ENCODE results near the gene TOMT.

TOMT gene

DNA sequence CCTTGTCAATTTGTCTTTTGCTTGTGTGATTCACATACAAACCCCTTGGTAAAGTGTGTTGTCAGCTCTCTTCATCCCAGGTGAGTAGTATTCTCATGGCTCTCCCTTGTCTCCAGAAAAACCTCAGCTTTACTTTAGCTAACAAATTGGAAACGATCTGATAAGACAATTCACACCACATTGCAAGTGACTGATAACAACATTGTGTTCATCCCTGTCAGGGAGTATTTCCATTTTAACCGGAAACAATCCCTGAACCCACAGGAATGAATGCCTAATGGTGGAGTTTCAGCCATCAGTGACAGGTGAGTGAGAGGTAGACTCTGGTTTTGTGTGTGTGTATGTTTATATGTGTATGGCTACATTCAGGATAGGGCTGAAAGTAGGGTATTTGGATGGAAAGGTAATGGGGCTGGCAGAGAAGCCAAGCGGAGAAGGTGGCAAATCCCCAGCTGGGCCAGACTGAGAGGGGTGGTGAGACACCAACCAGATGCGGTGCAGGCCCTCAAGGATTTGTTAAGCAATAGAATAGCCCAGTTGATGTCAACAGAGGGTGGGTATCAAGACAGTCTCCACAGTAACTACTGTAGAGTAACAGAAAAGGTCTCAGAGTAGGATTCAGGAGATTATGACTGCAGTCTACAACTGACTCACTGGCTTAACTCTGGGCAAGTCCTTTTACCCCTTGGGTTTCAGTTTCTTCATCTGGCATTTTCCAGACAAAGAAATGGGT lies 17.5 kb upstream of the TOMT start:
- DNase-seq, result no peak

DNA sequence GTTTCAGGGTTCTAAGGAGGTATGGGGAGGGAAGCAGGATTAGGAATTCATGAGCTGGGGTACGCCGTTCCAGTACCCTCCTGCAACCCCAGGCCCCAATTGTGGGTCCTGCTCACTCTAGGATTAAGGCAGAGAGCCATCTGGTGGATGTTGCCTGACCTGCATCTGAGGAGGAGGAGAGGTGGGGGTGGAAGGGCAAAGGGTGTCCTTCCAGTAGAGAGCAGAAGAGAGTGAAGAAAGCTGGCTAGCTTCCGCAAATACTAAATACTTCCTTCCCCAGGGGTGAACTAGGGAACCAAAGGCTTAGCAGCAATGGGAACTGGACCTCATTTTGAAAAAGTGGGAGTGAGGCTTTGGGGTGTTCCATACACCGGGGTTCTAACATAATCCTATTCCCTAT lies 14.4 kb upstream of the TOMT start:
- DNase-seq, result peak; percentile 68 to 73

DNA sequence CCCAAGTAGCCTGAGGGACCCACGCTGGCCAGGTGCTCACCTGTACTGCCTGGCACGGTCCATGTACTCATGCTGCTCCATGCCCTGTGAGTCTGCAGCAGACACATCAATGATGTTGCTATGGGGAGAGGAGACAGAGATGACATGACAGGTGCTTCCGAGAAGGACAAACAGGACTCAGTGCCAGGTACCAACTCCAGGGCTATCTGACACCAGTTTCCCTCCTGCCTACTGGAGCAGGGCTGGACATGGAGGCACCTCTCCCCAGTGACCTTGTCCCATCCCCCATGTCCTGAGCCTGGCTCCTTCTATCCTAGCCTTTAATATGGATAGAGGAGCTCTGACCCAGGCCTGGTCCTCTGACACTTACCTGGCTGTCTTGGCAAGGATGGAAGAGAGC lies 7.0 kb upstream of the TOMT start:
- no peak for DNase-seq

DNA sequence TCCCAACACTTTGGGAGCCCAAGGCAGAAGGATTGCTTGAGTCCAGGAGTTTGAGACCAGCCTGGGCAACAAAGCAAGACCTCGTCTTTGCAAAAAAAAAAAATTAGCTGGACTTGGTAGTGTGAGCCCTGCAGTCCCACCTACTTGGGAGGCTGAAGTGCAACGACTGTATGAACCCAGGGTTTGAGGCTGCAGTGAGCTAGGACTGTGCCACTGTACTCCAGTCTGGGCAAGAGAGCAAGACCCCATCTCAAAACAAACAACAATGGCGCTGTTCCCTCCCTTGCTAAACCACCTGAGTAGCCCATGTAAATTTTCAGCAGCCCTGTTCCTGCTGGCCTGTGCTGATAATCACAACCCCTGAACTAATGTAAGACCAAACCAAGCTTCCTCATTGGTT lies 5.7 kb upstream of the TOMT start:
- no peak for DNase-seq

DNA sequence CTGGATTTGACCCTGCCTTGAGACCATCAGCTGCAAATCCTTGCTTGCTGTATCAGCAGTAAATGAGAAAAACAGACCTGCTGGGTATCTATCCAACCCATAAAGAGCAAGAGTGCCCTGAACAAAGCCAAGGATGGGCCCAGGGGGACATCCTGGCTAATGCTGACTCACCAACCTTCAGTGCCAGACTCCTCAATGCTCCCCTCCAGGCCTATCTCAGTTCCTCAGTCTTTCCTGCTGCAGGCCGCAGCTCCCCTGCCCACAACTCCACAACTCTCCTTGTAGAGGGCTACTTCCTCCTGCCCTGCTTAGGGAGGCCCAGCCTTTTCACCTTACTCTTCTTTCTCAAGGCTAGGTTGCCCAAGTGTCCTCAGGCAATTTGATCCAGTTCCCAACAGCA lies 5.3 kb upstream of the TOMT start:
- no peak for DNase-seq

DNA sequence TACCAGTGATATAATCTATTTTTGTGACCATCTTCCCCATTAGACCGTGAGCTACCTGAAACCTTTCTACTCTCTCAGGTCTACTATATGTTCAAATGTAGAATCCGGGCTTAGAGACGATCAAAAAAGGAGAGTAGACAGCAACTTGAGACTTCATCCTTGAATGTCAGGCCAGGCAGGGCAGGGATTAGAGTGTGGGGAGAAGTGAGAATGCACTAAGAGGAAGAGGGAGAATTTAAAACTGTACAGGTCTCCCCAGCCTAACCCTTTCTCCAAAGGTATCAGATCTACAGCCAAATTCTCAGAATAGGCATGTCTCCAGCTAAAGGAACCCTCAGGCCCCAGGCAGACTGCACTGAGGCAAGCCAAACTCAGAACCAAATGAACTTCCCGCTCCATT lies 3.6 kb upstream of the TOMT start:
- DNase-seq, result no peak

DNA sequence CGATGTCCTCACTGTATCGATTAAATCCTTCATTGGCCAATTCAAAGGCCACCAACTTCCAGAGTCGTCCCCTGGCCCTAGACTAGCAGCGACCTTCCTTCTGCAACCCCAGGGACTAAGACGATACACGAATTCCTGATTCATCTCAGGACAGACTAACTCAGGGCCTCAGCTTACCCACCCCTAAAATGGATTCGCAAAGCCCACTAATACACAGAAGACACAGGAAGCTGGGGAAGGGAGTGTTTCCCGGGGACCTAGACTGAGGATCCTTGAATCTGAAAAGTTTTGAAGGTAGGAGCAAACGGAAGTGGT lies 3.1 kb upstream of the TOMT start:
- DNase-seq, result no peak

DNA sequence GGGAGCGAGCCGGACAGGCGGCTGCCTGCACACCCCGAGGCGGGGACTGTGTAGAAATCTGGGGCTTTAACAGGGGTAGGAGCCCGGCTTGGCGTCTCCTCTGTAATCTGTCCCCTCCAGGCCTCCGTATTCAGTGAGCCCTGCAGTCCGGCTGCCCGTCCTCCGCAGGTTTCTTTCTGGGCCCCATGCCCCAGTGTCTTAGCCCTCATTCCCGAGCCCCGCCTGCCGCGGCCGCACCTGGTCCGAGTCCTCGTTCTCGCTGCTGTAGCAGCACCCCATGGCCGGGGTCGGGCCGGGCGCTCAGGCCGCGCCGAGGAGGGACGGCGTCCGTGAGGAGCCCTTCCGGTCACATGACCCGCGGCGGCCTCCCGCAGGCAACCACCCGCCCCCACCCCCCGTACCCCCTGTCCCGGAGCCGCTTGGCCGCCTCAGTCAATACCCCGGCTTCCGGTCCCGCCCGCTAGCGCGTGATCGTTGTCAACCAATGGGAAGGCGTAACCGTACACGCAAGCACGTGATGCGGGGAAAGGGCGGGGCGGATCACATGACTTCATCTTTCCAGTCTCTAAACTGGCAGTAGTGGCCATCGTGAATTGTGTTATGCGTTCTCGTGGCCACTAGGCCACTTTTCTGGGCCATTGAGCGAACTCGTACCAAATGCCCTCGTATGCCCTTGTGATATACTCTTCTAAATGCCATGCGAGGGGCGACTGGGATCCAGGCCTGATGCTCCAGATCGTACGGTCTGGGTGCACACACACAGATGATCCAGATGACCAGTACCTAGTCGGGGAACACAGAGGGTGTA lies 2.6 kb upstream of the TOMT start, which contains the start of gene LAMTOR1:
Gene LAMTOR1 (minus strand): TSS at position 352 of the 808 bp plus-strand sequence. CDS start 73 bp downstream, at position 279.
- peak; percentile 97 for DNase-seq

DNA sequence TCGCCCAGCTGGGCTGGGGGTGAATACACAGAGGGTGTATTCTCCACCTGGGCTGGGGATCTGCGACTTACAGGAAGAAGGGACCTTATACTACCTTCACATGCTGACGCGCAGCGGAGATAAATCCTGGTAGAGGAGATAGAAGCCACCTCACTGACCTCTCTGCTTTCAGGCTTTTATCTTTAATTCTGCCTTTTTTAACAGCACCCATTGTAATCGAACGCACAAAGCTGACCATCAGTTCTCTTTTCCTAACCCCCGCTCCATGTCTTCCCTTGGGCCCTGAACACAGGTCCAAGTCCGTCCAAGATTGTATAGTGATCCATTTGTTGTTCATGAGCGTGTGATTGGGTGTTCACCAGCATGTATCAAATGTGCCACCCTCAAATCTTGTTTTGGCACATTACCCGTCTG lies 2.0 kb upstream of the TOMT start:
- DNase-seq, result no peak

DNA sequence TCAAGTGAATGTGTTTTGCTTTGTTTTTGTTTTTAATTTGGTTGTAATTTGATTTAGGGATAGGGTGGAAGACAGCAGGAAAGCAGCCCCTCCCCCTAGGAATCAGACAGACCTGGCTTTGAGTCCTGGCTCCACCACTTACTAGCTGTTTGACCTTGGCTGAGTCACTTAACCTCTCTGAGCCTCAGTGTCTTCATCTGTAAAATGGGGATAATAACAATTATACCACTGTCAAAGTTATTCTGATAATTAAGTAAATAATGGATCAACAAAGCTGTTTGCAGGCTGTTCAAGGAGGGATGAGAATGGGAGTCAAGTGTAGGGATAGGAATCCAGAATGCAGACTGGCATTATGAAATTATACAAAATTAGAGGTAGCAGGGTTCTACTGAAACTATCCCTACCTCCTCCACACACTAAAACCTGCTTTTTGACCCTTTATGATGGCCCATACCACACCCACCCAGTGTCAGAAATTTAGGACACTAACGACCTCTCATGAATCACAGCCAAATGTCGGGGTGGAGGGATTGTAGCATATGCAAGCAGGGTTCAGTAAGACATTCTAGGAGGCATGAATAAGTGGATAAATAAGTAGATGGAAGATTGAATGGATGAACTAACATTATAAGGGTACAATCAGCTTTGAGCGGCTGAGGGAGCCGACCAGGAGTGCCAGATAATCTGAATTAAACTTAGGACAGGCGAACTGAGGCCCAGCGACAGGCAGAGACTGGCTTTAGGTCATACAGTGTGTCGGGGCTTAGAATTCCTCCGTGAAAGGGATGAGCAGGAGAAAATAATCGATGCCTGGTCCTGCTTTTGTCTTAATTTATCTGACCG lies 5.8 kb downstream of the TOMT start:
- no peak for DNase-seq

DNA sequence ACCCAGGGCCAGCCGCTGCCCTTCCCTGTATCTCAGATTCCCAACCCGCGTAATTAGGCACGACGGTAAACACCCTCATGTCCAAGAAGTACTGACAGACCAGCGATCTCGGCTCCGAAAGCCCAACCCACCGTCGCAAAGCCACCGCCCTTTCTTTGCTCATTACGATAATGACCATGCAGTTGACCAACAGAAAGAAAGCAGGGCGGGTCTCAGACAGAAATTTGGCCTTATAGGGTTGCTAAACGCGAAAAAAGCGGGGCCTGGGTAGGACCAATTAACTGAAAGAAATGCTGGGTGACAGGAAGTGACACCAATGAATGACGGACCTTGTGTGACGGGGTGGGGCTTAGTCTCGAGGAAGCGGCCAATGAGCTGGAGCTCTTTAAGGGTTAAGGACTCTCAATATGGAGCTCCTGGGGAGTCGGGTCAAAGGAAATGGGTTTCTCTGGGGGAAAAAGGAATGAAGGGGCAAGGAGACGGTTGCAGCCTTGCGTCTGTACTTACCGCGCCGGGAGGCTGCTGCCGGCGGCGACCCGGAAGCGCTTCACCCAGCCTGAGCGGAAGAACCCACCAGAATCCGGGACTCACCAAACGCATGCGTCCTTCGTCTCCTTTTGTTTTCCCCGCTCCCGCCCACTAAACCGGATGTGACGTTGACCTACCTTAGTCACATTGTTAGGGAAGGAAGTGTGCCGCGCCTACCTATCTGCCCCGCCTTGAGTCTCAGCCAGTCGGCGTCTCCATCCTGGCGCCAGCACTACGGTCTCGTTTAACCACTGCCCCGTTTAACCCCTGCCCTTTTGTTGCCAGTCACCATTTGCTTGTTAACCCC lies 6.6 kb downstream of the TOMT start, which contains the start of gene ANAPC15:
Gene ANAPC15 (minus strand): TSS at position 553 of the 835 bp plus-strand sequence. CDS start 1,419 bp downstream, outside the sequence.
- DNase-seq, result peak; percentile 99

DNA sequence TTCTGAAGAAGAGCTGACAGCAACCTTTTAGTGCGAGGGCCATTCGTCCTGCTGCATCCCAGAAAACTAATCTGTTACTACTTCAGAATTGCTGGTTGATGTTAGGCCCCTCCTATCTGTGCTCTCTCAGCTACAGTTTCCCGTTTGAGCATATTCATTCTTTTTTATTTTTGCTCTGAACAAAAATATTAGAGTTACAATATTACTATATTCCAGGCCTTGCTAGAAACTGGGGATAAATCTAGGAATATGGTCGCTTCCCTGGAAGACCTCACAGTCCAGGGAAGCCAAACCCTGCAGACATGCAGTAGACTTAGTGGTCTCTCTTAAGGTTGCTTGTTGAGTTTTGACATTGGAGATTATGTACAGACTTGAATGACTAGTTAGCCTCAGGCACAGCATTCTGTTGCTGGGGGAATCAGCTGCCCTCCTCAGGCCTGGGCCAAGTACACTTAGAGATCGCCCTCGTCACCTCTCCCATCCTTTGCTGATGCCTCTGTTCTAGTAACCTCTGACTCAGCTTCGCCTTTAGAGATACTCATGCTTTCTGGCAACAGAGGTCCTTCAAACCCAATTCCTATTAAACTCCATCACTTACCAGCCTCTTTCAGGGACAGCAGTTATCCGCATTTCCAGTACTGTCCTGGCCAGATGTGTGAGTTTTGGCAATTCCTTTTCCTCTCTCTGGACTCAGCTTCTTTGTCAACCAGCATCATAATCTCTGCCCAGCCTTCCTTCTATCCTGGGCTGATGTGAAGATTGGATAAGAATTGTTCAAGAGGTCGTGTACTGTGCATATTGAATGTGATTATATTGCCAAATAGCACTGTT lies 7.5 kb downstream of the TOMT start:
- no peak for DNase-seq

DNA sequence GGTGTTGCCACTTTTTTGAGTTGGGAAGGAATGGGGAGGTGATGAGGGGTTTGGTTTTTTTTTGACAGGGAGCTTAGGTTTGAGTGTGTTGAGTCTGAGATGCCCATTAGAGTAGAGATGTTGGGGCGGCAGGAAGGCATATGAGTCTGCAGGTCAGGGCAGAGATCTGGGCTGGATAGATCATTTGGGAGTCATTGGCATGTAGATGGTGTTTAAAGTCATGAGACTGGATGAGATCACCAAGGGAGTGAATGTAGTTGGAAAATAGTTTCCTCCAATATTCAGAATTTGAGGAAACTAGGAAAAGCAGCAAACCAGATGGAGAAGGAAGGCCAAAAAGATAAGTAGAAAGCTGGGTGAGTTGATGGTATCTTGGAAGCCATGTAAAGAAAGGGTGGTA lies 8.8 kb downstream of the TOMT start:
- no peak for DNase-seq

DNA sequence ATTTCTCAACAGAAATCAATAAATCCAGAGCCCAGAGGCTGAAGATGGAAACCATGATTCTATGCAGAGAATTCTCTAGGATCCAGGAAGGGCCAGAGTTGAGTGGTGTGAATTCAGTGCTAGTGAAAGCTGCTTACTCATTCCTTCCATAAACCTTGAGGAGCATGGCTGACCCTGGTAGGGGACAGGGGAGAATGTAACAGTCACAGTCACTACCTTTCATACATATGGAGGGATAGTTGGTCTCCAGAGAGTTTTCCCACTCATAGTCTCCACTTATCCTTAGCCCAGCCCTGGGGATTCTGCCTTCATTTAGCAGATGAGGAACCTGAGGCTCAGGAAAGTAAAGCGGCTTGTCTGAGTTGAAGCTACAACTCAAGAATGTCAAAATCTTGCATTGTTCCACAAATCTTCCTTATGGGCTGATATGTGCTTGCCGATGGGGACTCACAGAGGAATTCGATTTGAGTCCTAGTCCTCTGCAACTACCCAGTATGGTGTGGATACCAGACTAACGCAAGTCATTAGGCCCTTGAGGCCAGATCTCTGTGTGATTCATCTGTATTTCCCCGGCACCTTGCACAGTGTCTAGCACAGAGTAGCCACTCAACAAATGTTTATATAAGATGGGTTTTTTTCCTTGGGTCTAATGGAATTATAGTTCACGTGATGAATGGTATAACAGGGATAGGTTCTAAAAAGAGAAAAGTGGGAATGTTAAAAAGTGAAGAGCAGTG lies 10.5 kb downstream of the TOMT start:
- no peak for DNase-seq

DNA sequence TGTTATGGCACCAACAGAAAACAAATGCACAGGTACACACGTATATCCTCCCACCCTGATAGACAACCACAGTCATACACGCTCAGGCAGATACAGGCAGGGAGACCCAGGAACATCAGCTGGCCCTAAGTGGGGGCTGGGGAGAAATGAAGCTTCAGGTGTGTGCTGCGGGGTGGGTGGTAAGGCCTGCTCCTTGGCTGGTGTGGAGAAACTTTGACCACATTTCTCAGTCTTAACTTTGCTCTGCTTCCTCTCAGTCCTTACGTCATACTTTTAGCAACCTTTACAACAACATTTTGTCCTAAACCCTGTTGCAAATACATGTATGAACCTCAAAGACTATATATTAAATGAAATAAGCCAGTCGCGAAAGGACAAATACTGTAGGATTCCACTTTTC lies 13.5 kb downstream of the TOMT start:
- no peak for DNase-seq

DNA sequence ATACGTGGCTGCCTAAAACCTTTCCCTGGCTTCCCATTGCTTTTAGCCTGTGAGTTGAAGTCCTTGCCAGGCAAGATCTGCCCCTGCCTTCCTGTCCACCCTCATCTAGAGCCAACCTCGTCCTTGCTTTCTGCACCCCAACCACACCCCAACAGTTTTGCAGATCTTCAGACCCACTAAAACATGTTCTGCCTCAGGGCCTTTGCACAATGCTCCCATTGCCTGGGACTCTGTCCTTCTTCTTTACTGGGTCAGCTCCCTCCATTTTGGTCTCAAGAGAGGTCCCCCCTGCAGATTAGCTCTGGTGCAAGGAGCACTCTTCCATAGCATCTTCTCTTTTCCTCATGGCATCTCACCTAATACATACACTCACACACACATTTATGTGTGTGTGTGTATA lies 15.2 kb downstream of the TOMT start:
- DNase-seq, result no peak

DNA sequence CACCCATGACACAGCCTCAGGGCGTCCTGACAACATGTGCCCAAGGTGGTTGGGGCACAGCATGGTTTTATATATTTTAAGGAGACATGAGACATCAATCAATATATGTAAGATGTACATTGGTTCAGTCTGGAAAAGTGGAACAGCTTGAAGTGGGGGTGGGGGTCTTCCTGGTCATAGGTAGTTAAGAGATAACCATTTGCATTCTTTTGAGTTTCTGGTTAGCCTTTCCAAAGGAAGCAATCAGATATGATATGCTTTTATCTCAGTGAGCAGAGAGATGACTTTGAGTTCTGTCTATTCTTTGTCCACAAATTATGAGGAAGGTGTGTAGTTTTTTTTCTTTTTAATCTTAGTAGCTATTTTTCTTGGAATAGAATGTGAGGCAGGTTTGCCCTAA lies 16.9 kb downstream of the TOMT start:
- DNase-seq, result no peak

DNA sequence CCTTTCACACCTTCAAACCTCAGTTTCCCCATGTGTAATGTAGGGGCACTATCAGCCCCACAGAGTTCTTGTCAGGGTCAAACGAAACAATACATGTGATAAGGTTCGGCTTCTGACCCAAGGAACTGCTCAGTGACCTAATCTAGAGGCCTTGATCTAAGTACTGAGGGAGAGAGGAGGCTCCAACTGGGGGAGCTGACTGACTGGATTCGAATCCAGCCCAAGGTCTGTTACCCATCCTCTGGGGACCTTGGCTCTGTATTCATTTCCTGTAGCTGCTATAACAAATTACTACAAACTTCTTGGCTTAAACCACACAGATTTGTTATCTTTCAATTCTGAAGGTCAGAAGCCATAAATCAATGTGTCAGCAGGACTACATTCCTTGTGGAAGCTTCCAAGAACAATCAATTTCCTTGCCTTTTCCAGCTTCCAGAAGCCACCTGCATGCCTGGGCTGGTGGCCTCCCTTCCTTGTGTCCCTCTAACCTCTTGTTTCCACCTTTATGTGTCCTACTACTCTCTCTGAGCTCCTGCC lies 17.5 kb downstream of the TOMT start:
- DNase-seq, result no peak

DNA sequence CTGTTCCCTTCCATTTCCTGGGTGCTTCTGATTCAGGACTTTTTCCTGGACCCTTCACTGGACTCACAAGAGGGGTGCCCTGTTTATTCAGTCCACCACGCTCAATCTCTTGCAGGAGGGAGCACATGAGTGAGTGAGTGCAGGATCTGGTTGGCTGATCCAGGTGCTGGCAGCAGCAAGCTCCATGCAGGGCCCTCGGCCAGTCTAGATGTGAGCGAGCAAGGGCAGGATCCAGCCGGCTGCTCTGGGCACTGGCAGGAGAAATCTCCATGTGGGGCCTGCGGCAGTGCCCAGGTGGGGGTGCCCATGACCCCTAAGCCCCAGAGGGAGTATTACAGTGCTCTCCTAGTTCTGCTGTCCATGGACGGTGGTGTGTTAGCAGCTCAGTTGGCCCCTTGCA lies 18.3 kb downstream of the TOMT start:
- no peak for DNase-seq

DNA sequence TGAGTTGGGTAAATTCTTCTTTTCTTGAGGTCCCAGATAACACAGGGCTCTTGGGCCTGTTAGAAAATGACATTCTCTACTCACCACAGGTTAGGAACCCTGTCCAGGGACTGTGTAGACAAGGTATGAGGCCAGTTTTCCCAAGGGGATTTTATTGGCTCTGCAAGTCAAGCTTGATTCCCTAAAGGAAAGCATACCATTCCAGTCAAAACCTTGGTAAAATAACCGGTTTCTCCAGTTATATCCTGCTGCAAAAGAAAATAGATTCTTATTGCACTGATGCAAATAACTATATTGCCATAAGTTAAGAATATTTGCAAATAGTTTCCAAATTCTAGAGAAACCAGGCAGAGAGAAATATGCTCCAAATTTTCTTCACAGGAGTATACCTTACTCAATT lies 20.2 kb downstream of the TOMT start:
- DNase-seq, result no peak

DNA sequence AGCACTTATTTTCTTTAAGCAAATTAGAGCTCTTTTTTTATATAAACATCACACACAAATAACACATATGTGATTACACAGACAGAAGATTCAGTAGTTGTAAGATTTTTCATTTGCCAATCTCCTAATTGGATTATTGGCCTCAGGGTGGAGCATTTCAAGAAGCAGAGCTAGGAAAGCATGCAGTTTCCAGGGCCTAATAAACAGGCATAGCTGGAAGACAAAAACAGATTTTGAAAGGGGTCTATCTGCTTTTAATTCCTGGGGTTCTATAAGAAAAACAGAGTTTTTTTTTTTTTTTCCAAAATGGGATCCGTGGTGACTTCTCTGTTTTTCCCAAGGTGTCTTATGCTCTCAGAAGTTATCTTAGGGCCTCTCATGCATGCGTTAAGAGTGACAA lies 22.2 kb downstream of the TOMT start:
- DNase-seq, result no peak
